NCI-H1436 (cell line): ENCODE measurements around the gene RNF151.
A peak's percentile ranks its signal among the peaks of the same experiment; 100 is the strongest.
"Not testable (repeated sequence)": the region's sequence is repeated elsewhere in the genome, so short reads cannot be mapped to it uniquely, and the experiment has no call there.

Experiments
- DNase-seq: peaks from one replicate; lab custom pipeline; 2025; lab: John Stamatoyannopoulos, UW

RNF151 gene

GRCh38 chr16:1966460-1966859, at the start of gene RNF151:
Gene RNF151 (plus strand): TSS chr16:1966856. CDS start chr16:1966882, 26 bp downstream.
- DNase-seq = no peak

GRCh38 chr16:1917056-1917664, 49.5 kb upstream of the RNF151 start:
- DNase-seq = no peak

GRCh38 chr16:1917665-1918350, 48.8 kb upstream of the RNF151 start:
- no peak for DNase-seq

- no peak for DNase-seq
Measured at GRCh38 chr16:1918351-1919326, 48.0 kb upstream of the RNF151 start, which contains the start of gene HS3ST6. Gene HS3ST6 (minus strand): TSS chr16:1918415. CDS start chr16:1918323, 92 bp downstream.

DNA sequence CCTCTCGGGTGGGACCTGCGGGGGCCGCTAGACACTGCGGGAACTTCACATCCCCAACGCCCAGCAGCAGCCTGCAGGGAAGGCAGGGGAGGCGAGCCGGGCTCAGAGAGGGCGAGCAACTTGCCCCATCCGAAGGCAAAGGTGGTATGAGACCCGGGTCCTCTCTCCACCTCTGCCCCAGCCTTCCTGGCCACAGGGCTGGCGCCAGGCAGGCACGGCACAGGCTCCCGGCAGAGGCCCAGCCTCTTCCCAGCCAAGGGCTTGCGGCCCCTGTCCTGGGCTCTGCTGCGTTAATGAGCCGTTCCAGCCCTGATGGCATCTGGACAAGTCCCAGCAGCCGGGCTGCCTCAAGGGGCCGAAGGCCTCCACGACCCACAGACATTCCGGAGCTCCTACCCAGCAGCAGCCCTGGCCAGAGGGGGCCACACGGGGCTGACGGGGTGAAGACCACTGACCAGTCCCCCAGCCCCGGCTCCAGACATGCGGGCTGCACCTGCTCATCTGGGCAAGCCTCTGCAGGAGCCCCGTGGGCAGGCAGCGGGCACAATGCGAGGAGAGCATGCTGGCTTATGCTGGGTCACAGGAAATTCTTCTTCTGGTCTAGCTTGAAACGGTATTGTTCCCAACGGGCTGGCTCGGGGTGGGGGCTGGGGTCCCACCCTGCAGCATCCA, 47.2 kb upstream of the RNF151 start:
- no peak for DNase-seq

- not testable (repeated sequence) for DNase-seq
Measured at GRCh38 chr16:1920122-1920521, 46.5 kb upstream of the RNF151 start.

GRCh38 chr16:1920727-1921171, 45.9 kb upstream of the RNF151 start:
- DNase-seq = peak; percentile 68

- no peak for DNase-seq
Measured at GRCh38 chr16:1922357-1922756, 44.3 kb upstream of the RNF151 start.

DNA sequence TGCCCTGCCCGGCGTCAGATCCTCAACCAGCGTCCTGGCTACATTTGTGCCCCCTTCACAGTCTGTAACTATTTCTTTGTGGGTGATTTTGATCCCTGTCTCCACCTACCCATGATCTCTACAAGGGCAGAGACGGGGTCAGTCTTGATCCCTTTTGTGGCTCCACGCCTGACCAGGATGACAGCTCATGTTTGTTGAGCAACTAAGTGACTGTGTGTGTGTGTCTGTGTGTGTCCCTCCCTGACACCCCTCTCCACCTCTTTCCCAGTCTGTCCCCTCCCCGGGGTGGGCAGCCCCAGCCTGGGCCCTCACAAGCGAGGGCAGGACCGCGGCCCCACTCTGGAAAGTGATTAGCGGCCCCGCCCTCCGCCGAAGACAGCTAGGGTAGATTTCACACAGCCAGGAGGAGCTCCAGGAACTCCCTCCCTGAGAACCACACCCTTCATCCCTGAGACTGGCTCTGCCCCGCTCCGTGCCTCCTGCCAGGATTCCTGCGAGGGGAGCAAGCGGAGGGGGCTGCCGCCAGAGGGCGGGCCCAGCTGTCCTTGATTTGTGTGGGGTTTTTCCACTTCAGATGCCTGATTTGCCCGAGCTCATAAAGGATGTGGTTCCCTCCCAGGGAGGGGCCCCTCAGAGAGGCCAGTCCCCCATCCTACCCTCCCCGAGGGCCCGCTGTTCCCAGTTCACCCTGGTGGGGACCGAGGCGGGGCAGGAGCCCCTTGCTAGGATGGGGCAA, 43.2 kb upstream of the RNF151 start:
- peak; percentile 24 for DNase-seq

- no peak for DNase-seq
Measured at GRCh38 chr16:1924095-1924494, 42.6 kb upstream of the RNF151 start.

GRCh38 chr16:1926271-1926670, 40.4 kb upstream of the RNF151 start:
- no peak for DNase-seq

DNA sequence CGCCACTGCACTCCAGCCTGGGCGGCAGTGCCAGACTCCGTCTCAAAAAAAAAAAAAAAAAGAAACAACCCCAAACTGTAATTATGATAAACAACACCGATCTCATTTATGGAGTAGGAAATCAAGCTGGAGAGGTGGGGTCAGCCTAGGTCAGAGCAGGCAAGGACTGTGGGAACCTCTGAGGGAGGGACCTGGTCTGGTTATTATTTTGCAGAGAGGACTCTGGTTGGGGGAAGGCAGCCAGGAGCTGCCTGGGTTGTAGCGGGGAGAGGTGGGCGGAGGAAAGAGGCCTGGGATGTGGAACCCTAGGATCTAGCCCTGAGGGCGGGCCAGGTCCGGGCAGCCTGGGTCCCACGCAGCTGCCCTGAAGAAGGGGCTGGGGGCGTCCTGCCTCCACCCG, 37.6 kb upstream of the RNF151 start:
- peak; percentile 45 for DNase-seq

GRCh38 chr16:1929578-1930337, 36.9 kb upstream of the RNF151 start:
- DNase-seq = peak; percentile 86

GRCh38 chr16:1930338-1930720, 36.3 kb upstream of the RNF151 start:
- DNase-seq = no peak

- DNase-seq = peak; percentile 34
Measured at GRCh38 chr16:1932050-1933028, 34.3 kb upstream of the RNF151 start.

- DNase-seq = no peak
Measured at GRCh38 chr16:1933097-1933661, 33.5 kb upstream of the RNF151 start.

DNA sequence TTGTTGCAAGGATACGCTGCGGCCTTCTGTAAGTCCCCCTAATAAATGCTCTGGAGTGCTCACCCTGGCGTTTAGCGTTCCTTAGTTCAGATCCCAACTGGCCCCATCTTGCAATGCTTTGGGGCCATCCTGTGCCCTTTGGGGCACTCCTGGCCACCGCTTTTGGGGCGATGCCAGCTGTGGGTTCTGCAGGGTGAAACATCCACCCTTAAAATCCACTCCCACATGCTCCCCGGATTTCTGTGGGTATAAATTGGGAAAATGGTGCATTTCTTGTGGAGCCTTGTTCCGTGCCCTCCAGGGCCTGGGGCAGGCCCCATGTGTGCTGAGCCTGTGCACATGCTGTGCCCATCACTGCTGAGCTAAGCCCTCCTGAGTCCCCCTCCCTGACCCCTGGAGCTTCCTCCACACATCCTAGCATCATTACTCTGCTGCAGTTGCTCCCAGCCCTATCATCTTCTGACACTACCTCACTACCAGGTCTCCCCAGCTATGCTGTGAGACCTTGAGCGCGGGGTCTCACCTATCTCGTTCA, 29.6 kb upstream of the RNF151 start:
- DNase-seq = no peak

- DNase-seq = no peak
Measured at GRCh38 chr16:1938316-1938715, 28.3 kb upstream of the RNF151 start.

DNA sequence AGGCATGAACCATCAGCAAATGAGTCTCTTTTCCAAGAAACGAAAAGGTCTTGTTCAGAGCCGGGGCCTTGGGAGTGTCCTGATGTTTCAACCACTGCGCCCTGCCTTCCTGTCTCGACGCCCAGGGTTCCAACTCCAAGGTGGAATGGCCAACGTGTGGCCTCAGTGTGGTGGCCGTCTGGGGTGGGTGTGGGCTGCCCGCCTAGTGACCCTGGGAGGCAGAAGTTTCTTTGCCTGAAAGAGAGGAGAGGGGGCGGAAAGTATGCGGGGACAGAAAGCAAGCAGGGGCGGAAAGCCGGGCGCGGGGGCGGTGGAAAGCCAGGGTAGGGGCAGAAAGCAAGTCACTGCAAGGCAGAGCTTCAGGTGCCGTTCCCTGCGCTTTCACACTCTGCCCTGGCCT, 27.7 kb upstream of the RNF151 start:
- DNase-seq = no peak
